Body of pancreas (tissue), 4 donors: Measurements from ENCODE around the gene SYCP3. TPM values are rescaled to one million over a fixed set of nuclear protein-coding genes. Genes with fewer than 3 reads are reported as not detected.

Experiments
- ATAC-seq: fragments of 150-250 bp; one replicate; pipeline ENCODE4 v1.9.1; 2016
- DNase-seq, 4 donors: peaks; one replicate each; pipeline ENCODE4 v3.0.0-alpha.2; 2019
- H3K27ac ChIP-seq, 4 donors: fragments of 200-600 bp; sonication (generic); 1 replicate in 3 of 4; 2 replicates in 1 of 4; pipeline versions ENCODE4 v1.5.1 to v1.6.1; 2016 to 2019; ENCODE audit warnings: mild to moderate bottlenecking in 1 of 4, mixed read lengths in 1 of 4, moderate library complexity in 1 of 4
- H3K27me3 ChIP-seq, 2 donors: fragments of 200-600 bp; sonication (generic); one replicate each; pipeline ENCODE4 v1.6.0; 2016; ENCODE audit warnings: mild to moderate bottlenecking in 1 of 2
- H3K36me3 ChIP-seq, 2 donors: fragments of 200-600 bp; sonication (generic); replicated peaks in 1 of 2; 2 replicates each; pipeline ENCODE4 v1.5.1; 2016; ENCODE audit warnings: low read depth in 2 of 2; ENCODE audit not compliant: insufficient read depth in 1 of 2
- H3K4me1 ChIP-seq: fragments of 200-600 bp; sonication (generic); one replicate; pipeline ENCODE4 v1.6.0; 2016
- H3K4me3 ChIP-seq, 2 donors: fragments of 200-600 bp; sonication (generic); 1 replicate in 1 of 2; 2 replicates in 1 of 2; pipeline ENCODE4 v1.5.1; 2016 to 2019
- H3K9me3 ChIP-seq, 3 donors: fragments of 200-600 bp; sonication (generic); 1 replicate in 2 of 3; 2 replicates in 1 of 3; pipeline ENCODE4 v1.5.1; 2016
- POLR2A ChIP-seq, 3 donors: fragments of 450-650 bp; IDR thresholded peaks; one replicate each; pipeline ENCODE4 v1.6.1; 2016; ENCODE audit warnings: antibody characterized with exemption in 3 of 3, mild to moderate bottlenecking in 2 of 3
- WGBS, 2 donors: methylation state at CpG; one replicate each; pipeline ENCODE4 v1.1.5; 2017; 5-methylcytosine and 5-hydroxymethylcytosine counted together
- intact Hi-C: fragments of 100-400 bp; cut with DNase I; formaldehyde crosslinking; loops from one replicate; pipeline ENCODE4 v1.15.1; 2023
- total RNA-seq, 2 donors: library from RNA; depleted of rRNA; stranded (reverse); fragments of >200 nt; gene quantifications; one replicate each; pipeline ENCODE4 v1.1.0, GENCODE V29; 2016
- TF ChIP-seq, protein P1 (sequence below), 7 experiments: fragments of 450-650 bp in 4 of 7; fragments of 200-600 bp in 3 of 7; sonication (generic) in 3 of 7; IDR thresholded peaks; one replicate each; pipeline ENCODE4 v1.5.1; 2016 to 2019; ENCODE audit warnings: antibody characterized with exemption in 7 of 7

Gene SYCP3
- total RNA-seq, 2 donors from 2014 or later: 0.26 TPM; not detected in 1

DNA sequence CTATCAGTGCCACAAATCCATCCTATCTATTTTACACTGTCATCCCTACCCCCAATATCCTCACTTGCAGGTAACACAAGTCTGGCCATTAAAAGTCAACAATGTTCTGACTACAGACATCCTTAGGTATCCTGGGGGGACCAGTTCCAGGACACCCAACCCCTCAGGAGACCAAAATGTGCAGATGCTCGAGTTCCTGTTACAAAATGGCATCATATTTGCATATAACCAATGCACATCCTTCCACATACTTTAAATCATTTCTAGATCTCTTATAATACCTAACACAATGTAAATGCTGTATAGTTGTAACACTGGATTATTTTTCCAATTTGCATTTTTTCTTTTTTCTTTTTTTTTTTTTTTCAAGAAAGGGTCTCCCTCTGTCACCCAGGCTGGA is 6.9 kb downstream of the SYCP3 start:
- 82 to 92% methylated on average over 1 of the region's 1 CpG for WGBS, 2 donors
- Histone ChIP-seq H3K36me3 (peaks cover 0 to 2% of the 10 kb centered on the region in 2 donors), H3K4me1 (peaks cover 5% of the 10 kb centered on the region), H3K9me3 (no peaks in the 10 kb centered on the region), H3K4me3 (no peak overlapping the region), H3K27ac (no peak overlapping the region), H3K27me3 (no peaks in the 10 kb centered on the region)
- ATAC-seq: no peak
- no peak for DNase-seq
- TF ChIP-seq, protein P1, sequence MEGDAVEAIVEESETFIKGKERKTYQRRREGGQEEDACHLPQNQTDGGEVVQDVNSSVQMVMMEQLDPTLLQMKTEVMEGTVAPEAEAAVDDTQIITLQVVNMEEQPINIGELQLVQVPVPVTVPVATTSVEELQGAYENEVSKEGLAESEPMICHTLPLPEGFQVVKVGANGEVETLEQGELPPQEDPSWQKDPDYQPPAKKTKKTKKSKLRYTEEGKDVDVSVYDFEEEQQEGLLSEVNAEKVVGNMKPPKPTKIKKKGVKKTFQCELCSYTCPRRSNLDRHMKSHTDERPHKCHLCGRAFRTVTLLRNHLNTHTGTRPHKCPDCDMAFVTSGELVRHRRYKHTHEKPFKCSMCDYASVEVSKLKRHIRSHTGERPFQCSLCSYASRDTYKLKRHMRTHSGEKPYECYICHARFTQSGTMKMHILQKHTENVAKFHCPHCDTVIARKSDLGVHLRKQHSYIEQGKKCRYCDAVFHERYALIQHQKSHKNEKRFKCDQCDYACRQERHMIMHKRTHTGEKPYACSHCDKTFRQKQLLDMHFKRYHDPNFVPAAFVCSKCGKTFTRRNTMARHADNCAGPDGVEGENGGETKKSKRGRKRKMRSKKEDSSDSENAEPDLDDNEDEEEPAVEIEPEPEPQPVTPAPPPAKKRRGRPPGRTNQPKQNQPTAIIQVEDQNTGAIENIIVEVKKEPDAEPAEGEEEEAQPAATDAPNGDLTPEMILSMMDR (IDR thresholded peaks at IDR 0.05): no peak
- TF ChIP-seq POLR2A (IDR thresholded peaks at IDR 0.05): no peak
- intact Hi-C loops: no loop called here

GRCh38 chr12:101729842-101730241 is 9.4 kb downstream of the SYCP3 start:
- Histone ChIP-seq H3K9me3 (no peaks in the 10 kb centered on the region), H3K4me1 (peaks cover 5% of the 10 kb centered on the region), H3K27me3 (no peaks in the 10 kb centered on the region), H3K27ac (no peak overlapping the region), H3K4me3 (no peak overlapping the region), H3K36me3 (peaks cover 0 to 2% of the 10 kb centered on the region in 2 donors)
- intact Hi-C loops: no loop called here
- ATAC-seq (no peak), DNase-seq (no peak)
- TF ChIP-seq, protein P1 (IDR thresholded peaks at IDR 0.05): no peak
- no peak for TF ChIP-seq POLR2A (IDR thresholded peaks at IDR 0.05)

DNA sequence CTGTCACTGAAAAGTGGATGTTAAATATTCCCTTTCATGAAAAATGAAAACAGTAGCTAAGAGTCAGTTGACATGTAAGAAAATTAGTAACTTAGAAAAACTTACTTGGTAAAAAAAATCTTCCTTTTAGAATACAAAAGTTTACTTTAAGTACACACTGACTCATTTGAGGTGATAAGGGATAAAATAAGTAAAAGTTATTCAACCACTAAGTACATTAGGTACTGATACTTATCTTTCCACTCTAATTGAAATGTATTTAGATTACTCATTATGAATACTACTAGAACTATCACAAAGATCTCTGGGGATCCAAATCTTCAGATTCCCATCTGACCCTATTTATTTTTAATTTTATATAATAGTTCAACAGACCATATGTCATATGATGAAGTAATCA is 12.2 kb downstream of the SYCP3 start:
- Histone ChIP-seq H3K27me3 (no peaks in the 10 kb centered on the region), H3K27ac (no peak overlapping the region), H3K9me3 (no peaks in the 10 kb centered on the region), H3K4me1 (no peaks in the 10 kb centered on the region), H3K4me3 (no peak overlapping the region), H3K36me3 (peaks cover 0 to 4% of the 10 kb centered on the region in 2 donors)
- ATAC-seq (no peak), DNase-seq (no peak)
- intact Hi-C loops: no loop called here
- no peak for TF ChIP-seq POLR2A (IDR thresholded peaks at IDR 0.05)
- TF ChIP-seq, protein P1 (IDR thresholded peaks at IDR 0.05): no peak

- intact Hi-C loops: no loop called here
- TF ChIP-seq POLR2A (IDR thresholded peaks at IDR 0.05): no peak
- TF ChIP-seq, protein P1 (IDR thresholded peaks at IDR 0.05): no peak
- Histone ChIP-seq H3K27me3 (no peaks in the 10 kb centered on the region), H3K36me3 (peaks cover 0 to 1% of the 10 kb centered on the region in 2 donors), H3K27ac (no peak overlapping the region), H3K9me3 (no peaks in the 10 kb centered on the region), H3K4me1 (no peaks in the 10 kb centered on the region), H3K4me3 (no peak overlapping the region)
- WGBS, 2 donors: 94 to 96% methylated on average over 4 of the region's 4 CpGs
- DNase-seq (no peak), ATAC-seq (no peak)
Measured at GRCh38 chr12:101722392-101722791, 16.9 kb downstream of the SYCP3 start.

DNA sequence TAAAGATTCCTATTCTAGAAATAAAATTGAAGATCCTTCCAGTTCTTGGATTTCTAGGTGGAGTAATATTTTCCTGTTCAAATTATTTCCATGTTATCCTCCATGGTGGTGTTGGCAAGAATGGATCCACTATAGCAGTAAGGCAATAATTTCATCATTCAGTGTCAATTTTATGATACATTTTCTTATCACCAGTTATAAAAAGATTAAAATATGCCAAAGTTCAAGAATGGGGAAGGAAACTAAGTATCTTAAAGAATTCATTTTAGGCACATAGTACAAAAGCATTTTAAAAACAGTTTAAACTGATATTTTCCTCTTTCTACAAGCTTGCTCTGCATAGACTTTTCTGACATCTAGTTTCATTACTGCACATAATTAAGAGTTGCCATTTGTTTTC is 19.1 kb downstream of the SYCP3 start:
- H3K36me3 ChIP-seq: peaks cover 0 to 1% of the 10 kb centered on the region in 2 donors

More for the DNA sequence above, 19.1 kb downstream of the SYCP3 start:
- intact Hi-C loops: no loop called here
- no peaks in the 10 kb centered on the region for H3K4me1 ChIP-seq
- DNase-seq (no peak), ATAC-seq (no peak)
- H3K4me3 ChIP-seq: no peak overlapping the region
- H3K27me3 ChIP-seq: no peaks in the 10 kb centered on the region
- no peak overlapping the region for H3K27ac ChIP-seq
- TF ChIP-seq, protein P1 (IDR thresholded peaks at IDR 0.05): no peak
- no peak for TF ChIP-seq POLR2A (IDR thresholded peaks at IDR 0.05)
- H3K9me3 ChIP-seq: no peaks in the 10 kb centered on the region
